Naive thymus-derived CD8-positive, alpha-beta T cell (primary cell): ENCODE data around the gene IGSF10. TPM values are rescaled to one million over a fixed set of nuclear protein-coding genes. Genes with fewer than 3 reads are reported as not detected.

ENCODE experiments used
- ATAC-seq, 2 donors: fragments of 150-1000 bp; cut with Tn5 transposase in 1 of 2; sonication (Bioruptor Pico), chemical (Tn5 transposase) in 1 of 2; 1 replicate in 1 of 2; 2 replicates in 1 of 2; pipeline ENCODE4 v1.10.0; 2021; ENCODE audit warnings: mild to moderate bottlenecking in 2 of 2, moderate library complexity in 2 of 2
- POLR2A ChIA-PET: fragments of 350-600 bp; sonication (Branson Sonifier 250); formaldehyde crosslinking; loops from one replicate; lab custom pipeline; 2021; ENCODE audit warnings: antibody characterized with exemption; lab: Charles Lee
- DNase-seq, 10 donors: peaks; one replicate each; pipeline versions ENCODE4 v3.0.0 to v3.0.0-alpha.2; 2020 to 2022
- H3K27ac Mint-ChIP-seq, 10 donors: one replicate each; pipeline ENCODE4 v1.8.0; 2020 to 2022; ENCODE audit warnings: mild to moderate bottlenecking in 10 of 10, mixed read lengths in 10 of 10, moderate library complexity in 4 of 10, inconsistent platforms in 1 of 10
- H3K27me3 Mint-ChIP-seq, 5 donors: one replicate each; pipeline ENCODE4 v1.8.0; 2021 to 2022; ENCODE audit warnings: mixed read lengths in 5 of 5
- H3K36me3 Mint-ChIP-seq, 3 donors: one replicate each; pipeline ENCODE4 v1.8.0; 2020 to 2022; ENCODE audit warnings: mixed read lengths in 3 of 3, mild to moderate bottlenecking in 2 of 3, inconsistent platforms in 1 of 3
- H3K4me1 Mint-ChIP-seq, 4 donors: one replicate each; pipeline ENCODE4 v1.8.0; 2021 to 2022; ENCODE audit warnings: mixed read lengths in 4 of 4
- H3K4me3 Mint-ChIP-seq, 10 donors: one replicate each; pipeline ENCODE4 v1.8.0; 2020 to 2022; ENCODE audit warnings: mild to moderate bottlenecking in 10 of 10, mixed read lengths in 10 of 10, moderate library complexity in 6 of 10, inconsistent platforms in 1 of 10
- H3K9me3 Mint-ChIP-seq, 9 donors: one replicate each; pipeline ENCODE4 v1.8.0; 2020 to 2022; ENCODE audit warnings: mixed read lengths in 9 of 9, mild to moderate bottlenecking in 3 of 9, inconsistent platforms in 1 of 9, moderate library complexity in 1 of 9
- polyA plus RNA-seq, 3 donors: library from polyadenylated mRNA; unstranded; fragments of 300-500 nt; fragmentation: Illumina TruSeq; gene quantifications; one replicate each; pipeline ENCODE4 v1.2.3, GENCODE V29; 2021
- total RNA-seq, 8 experiments: library from RNA in 2 of 8; stranded (reverse) in 2 of 8; gene quantifications; one replicate each; pipeline ENCODE4 v1.2.3 and lab custom pipeline; 2021 to 2026

The IGSF10 gene
- total and polyA plus RNA-seq, 5 experiments from 2014 or later, result not detected

GRCh38 chr3:151431940-151432339, 28.9 kb downstream of the IGSF10 start:
- ATAC-seq (no peak), DNase-seq (no peak)
- Mint-ChIP-seq H3K36me3 (peaks cover 0 to 4% (median 0%) of the 10 kb centered on the region in 3 donors), H3K27ac (no peak overlapping the region), H3K9me3 (peaks cover 0 to 5% (median 0%) of the 10 kb centered on the region in 9 donors), H3K4me3 (no peak overlapping the region), H3K27me3 (peaks cover 0 to 3% (median 2%) of the 10 kb centered on the region in 5 donors), H3K4me1 (peaks cover 0 to 2% (median 0%) of the 10 kb centered on the region in 4 donors)
- POLR2A ChIA-PET, result no interaction called here

- Mint-ChIP-seq H3K4me1 (peaks cover 0 to 2% (median 0%) of the 10 kb centered on the region in 4 donors), H3K27me3 (peaks cover 0 to 3% (median 2%) of the 10 kb centered on the region in 5 donors), H3K36me3 (peaks cover 0 to 4% (median 0%) of the 10 kb centered on the region in 3 donors), H3K4me3 (no peak overlapping the region), H3K27ac (no peak overlapping the region), H3K9me3 (peaks cover 0 to 5% (median 0%) of the 10 kb centered on the region in 9 donors)
- DNase-seq, result no peak
- no peak for ATAC-seq
- POLR2A ChIA-PET, result no interaction called here
Measured at GRCh38 chr3:151430821-151431484, 29.9 kb downstream of the IGSF10 start.

- Mint-ChIP-seq H3K4me3 (no peak overlapping the region), H3K36me3 (peaks cover 0 to 4% (median 0%) of the 10 kb centered on the region in 3 donors), H3K9me3 (peaks cover 0 to 5% (median 0%) of the 10 kb centered on the region in 9 donors), H3K4me1 (peaks cover 0 to 2% (median 0%) of the 10 kb centered on the region in 4 donors), H3K27ac (no peak overlapping the region), H3K27me3 (peaks cover 0 to 4% (median 2%) of the 10 kb centered on the region in 5 donors)
- ATAC-seq (no peak), DNase-seq (no peak)
- POLR2A ChIA-PET, result no interaction called here
Measured at GRCh38 chr3:151428386-151428785, 32.5 kb downstream of the IGSF10 start.

- ATAC-seq, result no peak
- no peak overlapping the region for H3K27ac Mint-ChIP-seq
- H3K27me3 Mint-ChIP-seq, result peaks cover 0 to 5% (median 2%) of the 10 kb centered on the region in 5 donors
- H3K4me1 Mint-ChIP-seq, result peaks cover 0 to 4% (median 0%) of the 10 kb centered on the region in 4 donors
- no peak overlapping the region for H3K4me3 Mint-ChIP-seq
- POLR2A ChIA-PET, result no interaction called here
- peaks cover 0 to 5% (median 0%) of the 10 kb centered on the region in 9 donors for H3K9me3 Mint-ChIP-seq
- H3K36me3 Mint-ChIP-seq, result peaks cover 0 to 4% (median 0%) of the 10 kb centered on the region in 3 donors
- no peak for DNase-seq
Measured at GRCh38 chr3:151426341-151426657, 34.6 kb downstream of the IGSF10 start.

- H3K36me3 Mint-ChIP-seq, result peaks cover 0 to 2% (median 0%) of the 10 kb centered on the region in 3 donors
- H3K4me3 Mint-ChIP-seq, result no peak overlapping the region
- no peak for DNase-seq
- no peak for ATAC-seq
- POLR2A ChIA-PET, result no interaction called here
- peaks cover 0 to 3% (median 0%) of the 10 kb centered on the region in 4 donors for H3K4me1 Mint-ChIP-seq
- H3K27me3 Mint-ChIP-seq, result peaks cover 0 to 5% (median 1%) of the 10 kb centered on the region in 5 donors
- peaks cover 0 to 2% (median 0%) of the 10 kb centered on the region in 9 donors for H3K9me3 Mint-ChIP-seq
- no peak overlapping the region for H3K27ac Mint-ChIP-seq
Measured at GRCh38 chr3:151425627-151426340, 35.1 kb downstream of the IGSF10 start.

GRCh38 chr3:151423091-151423490, 37.8 kb downstream of the IGSF10 start:
- no peak for ATAC-seq
- Mint-ChIP-seq H3K4me1 (peaks cover 0 to 2% (median 0%) of the 10 kb centered on the region in 4 donors), H3K27me3 (peaks cover 0 to 3% (median 0%) of the 10 kb centered on the region in 5 donors), H3K9me3 (no peaks in the 10 kb centered on the region), H3K36me3 (no peaks in the 10 kb centered on the region), H3K27ac (no peak overlapping the region), H3K4me3 (no peak overlapping the region)
- POLR2A ChIA-PET, result no interaction called here
- DNase-seq, result no peak

GRCh38 chr3:151421938-151422337, 38.9 kb downstream of the IGSF10 start:
- ATAC-seq, result no peak
- H3K4me3 Mint-ChIP-seq, result no peak overlapping the region
- peaks cover 0 to 2% (median 0%) of the 10 kb centered on the region in 4 donors for H3K4me1 Mint-ChIP-seq

GRCh38 chr3:151419806-151420205, 41.1 kb downstream of the IGSF10 start:
- Mint-ChIP-seq H3K27me3 (peaks cover 0 to 1% (median 0%) of the 10 kb centered on the region in 5 donors), H3K4me3 (no peak overlapping the region), H3K36me3 (no peaks in the 10 kb centered on the region), H3K27ac (no peak overlapping the region), H3K4me1 (peaks cover 0 to 2% (median 0%) of the 10 kb centered on the region in 4 donors), H3K9me3 (no peaks in the 10 kb centered on the region)
- POLR2A ChIA-PET, result no interaction called here
- ATAC-seq (no peak), DNase-seq (no peak)

More at GRCh38 chr3:151421938-151422337, 38.9 kb downstream of the IGSF10 start:
- POLR2A ChIA-PET, result no interaction called here
- no peak overlapping the region for H3K27ac Mint-ChIP-seq
- DNase-seq, result no peak
- peaks cover 0 to 3% (median 0%) of the 10 kb centered on the region in 5 donors for H3K27me3 Mint-ChIP-seq
- H3K9me3 Mint-ChIP-seq, result no peaks in the 10 kb centered on the region
- no peaks in the 10 kb centered on the region for H3K36me3 Mint-ChIP-seq

- no peaks in the 10 kb centered on the region for H3K4me1 Mint-ChIP-seq
- H3K27me3 Mint-ChIP-seq, result no peaks in the 10 kb centered on the region
- no peak for ATAC-seq
- H3K27ac Mint-ChIP-seq, result no peak overlapping the region
- peaks cover 0 to 3% (median 0%) of the 10 kb centered on the region in 9 donors for H3K9me3 Mint-ChIP-seq
- POLR2A ChIA-PET, result no interaction called here
- H3K4me3 Mint-ChIP-seq, result no peak overlapping the region
- H3K36me3 Mint-ChIP-seq, result peaks cover 0 to 3% (median 0%) of the 10 kb centered on the region in 3 donors
- no peak for DNase-seq
Measured at GRCh38 chr3:151415289-151415688, 45.6 kb downstream of the IGSF10 start.

- POLR2A ChIA-PET, result no interaction called here
- ATAC-seq (no peak), DNase-seq (no peak)
- H3K27me3 Mint-ChIP-seq, result no peaks in the 10 kb centered on the region
- no peak overlapping the region for H3K4me3 Mint-ChIP-seq
- peaks cover 0 to 3% (median 0%) of the 10 kb centered on the region in 3 donors for H3K36me3 Mint-ChIP-seq
- no peaks in the 10 kb centered on the region for H3K4me1 Mint-ChIP-seq
- no peak overlapping the region for H3K27ac Mint-ChIP-seq
- peaks cover 0 to 3% (median 0%) of the 10 kb centered on the region in 9 donors for H3K9me3 Mint-ChIP-seq
Measured at GRCh38 chr3:151412989-151413388, 47.9 kb downstream of the IGSF10 start.

Other genes with a start within 250 kb of the IGSF10 start
- under 1 TPM in 1 of 2 experiments, not detected in 1; 0.21 TPM for gene P2RY14, start 182.5 kb downstream of the IGSF10 start, total RNA-seq
- not detected for gene P2RY14, start 182.5 kb downstream of the IGSF10 start, polyA plus RNA-seq
- not detected for gene GPR87, start 144.2 kb downstream of the IGSF10 start, total RNA-seq
- gene GPR87, start 144.2 kb downstream of the IGSF10 start, polyA plus RNA-seq, result not detected
- gene P2RY13, start 131.5 kb downstream of the IGSF10 start, total RNA-seq, result not detected
- under 1 TPM in 2 of 3 donors, not detected in 1; 0.05 to 0.06 TPM for gene P2RY13, start 131.5 kb downstream of the IGSF10 start, polyA plus RNA-seq
- gene P2RY12, start 76.3 kb downstream of the IGSF10 start, total RNA-seq, result not detected
- gene P2RY12, start 76.3 kb downstream of the IGSF10 start, polyA plus RNA-seq, result not detected